CD14-positive monocyte (primary cell): ENCODE results near the gene AP4S1. TPM values are rescaled to one million over a fixed set of nuclear protein-coding genes. Genes with fewer than 3 reads are reported as not detected.
A peak's percentile ranks its signal among the peaks of the same experiment; 100 is the strongest.
"Not testable (repeated sequence)": the region's sequence is repeated elsewhere in the genome, so short reads cannot be mapped to it uniquely, and the experiment has no call there.

Experiments used
- DNase-seq, 3 donors: peaks; one replicate each; pipeline ENCODE4 v3.0.0-alpha.2; 2011 to 2022
- H2AFZ ChIP-seq: 2 replicates; pipeline ENCODE4 v1.6.0; 2012; ENCODE audit warnings: mild to moderate bottlenecking, low read depth, low read length, inconsistent platforms; ENCODE audit not compliant: insufficient read depth, poor library complexity, severe bottlenecking
- H3K27ac ChIP-seq, 2 donors: 1 replicate in 1 of 2; 2 replicates in 1 of 2; pipeline ENCODE4 v1.5.1; 2012 to 2013; ENCODE audit warnings: low read length in 2 of 2, control low read depth in 1 of 2, inconsistent platforms in 1 of 2, low read depth in 1 of 2, mild to moderate bottlenecking in 1 of 2
- H3K27me3 ChIP-seq, 2 donors: one replicate each; pipeline versions ENCODE4 v1.6.0 to v1.6.1; 2011 to 2013; ENCODE audit warnings: low read length in 2 of 2; ENCODE audit not compliant: control insufficient read depth in 2 of 2, insufficient read depth in 2 of 2
- H3K36me3 ChIP-seq, 2 donors: replicated peaks in 1 of 2; 1 replicate in 1 of 2; 2 replicates in 1 of 2; pipeline versions ENCODE4 v1.5.1 to v1.6.1; 2012 to 2013; ENCODE audit warnings: low read length in 2 of 2, control low read depth in 1 of 2, inconsistent platforms in 1 of 2, mild to moderate bottlenecking in 1 of 2; ENCODE audit not compliant: insufficient read depth in 2 of 2, control insufficient read depth in 1 of 2
- H3K4me1 ChIP-seq, 2 donors: 1 replicate in 1 of 2; 2 replicates in 1 of 2; pipeline versions ENCODE4 v1.5.1 to v1.6.1; 2012 to 2013; ENCODE audit warnings: low read length in 2 of 2, control low read depth in 1 of 2, inconsistent platforms in 1 of 2, mild to moderate bottlenecking in 1 of 2, moderate library complexity in 1 of 2; ENCODE audit not compliant: insufficient read depth in 2 of 2, control insufficient read depth in 1 of 2
- H3K4me2 ChIP-seq: replicated peaks from 2 replicates; pipeline ENCODE3; 2012; ENCODE audit warnings: low read length, moderate library complexity, mild to moderate bottlenecking; ENCODE audit not compliant: poor library complexity, severe bottlenecking; ENCODE audit errors: extremely low read depth
- H3K4me3 ChIP-seq, 3 experiments: fragments of 200-600 bp in 1 of 3; sonication (generic) in 1 of 3; replicated peaks in 1 of 3; 1 replicate in 2 of 3; 2 replicates in 1 of 3; pipeline ENCODE4 v1.5.1; 2011 to 2013; ENCODE audit warnings: low read length in 3 of 3, mild to moderate bottlenecking in 3 of 3, control low read depth in 2 of 3, low read depth in 2 of 3, inconsistent platforms in 1 of 3, moderate library complexity in 1 of 3
- H3K79me2 ChIP-seq: 2 replicates; pipeline ENCODE4 v1.6.0; 2012; ENCODE audit warnings: mild to moderate bottlenecking, control low read depth, inconsistent platforms, low read length, moderate library complexity; ENCODE audit not compliant: insufficient read depth
- H3K9ac ChIP-seq: 2 replicates; pipeline ENCODE4 v1.6.0; 2017; ENCODE audit warnings: low read length, mild to moderate bottlenecking; ENCODE audit not compliant: insufficient read depth, poor library complexity, severe bottlenecking
- H3K9me3 ChIP-seq, 2 donors: replicated peaks in 1 of 2; 1 replicate in 1 of 2; 2 replicates in 1 of 2; pipeline versions ENCODE4 v1.5.1 to v1.6.1; 2012 to 2013; ENCODE audit warnings: low read length in 2 of 2, control low read depth in 1 of 2; ENCODE audit not compliant: control insufficient read depth in 1 of 2, insufficient read depth in 1 of 2
- H4K20me1 ChIP-seq: 2 replicates; pipeline ENCODE4 v1.6.0; 2012; ENCODE audit warnings: mild to moderate bottlenecking, low read length, control low read depth, moderate library complexity; ENCODE audit not compliant: insufficient read depth
- H3K27ac Mint-ChIP-seq, 7 donors: one replicate each; pipeline ENCODE4 v1.8.0; 2020; ENCODE audit warnings: mild to moderate bottlenecking in 7 of 7, mixed read lengths in 7 of 7, moderate library complexity in 6 of 7, inconsistent platforms in 2 of 7
- H3K27me3 Mint-ChIP-seq, 3 donors: one replicate each; pipeline ENCODE4 v1.8.0; 2021 to 2022; ENCODE audit warnings: low read depth in 3 of 3, mild to moderate bottlenecking in 3 of 3, mixed read lengths in 3 of 3, moderate library complexity in 3 of 3, inconsistent platforms in 1 of 3
- H3K36me3 Mint-ChIP-seq, 2 donors: one replicate each; pipeline ENCODE4 v1.8.0; 2020; ENCODE audit warnings: mixed read lengths in 2 of 2, inconsistent platforms in 1 of 2, mild to moderate bottlenecking in 1 of 2
- H3K4me1 Mint-ChIP-seq: one replicate; pipeline ENCODE4 v1.8.0; 2020; ENCODE audit warnings: mild to moderate bottlenecking, mixed read lengths
- H3K4me3 Mint-ChIP-seq, 2 donors: one replicate each; pipeline ENCODE4 v1.8.0; 2020; ENCODE audit warnings: mild to moderate bottlenecking in 2 of 2, mixed read lengths in 2 of 2, moderate library complexity in 1 of 2
- H3K9me3 Mint-ChIP-seq, 7 donors: one replicate each; pipeline ENCODE4 v1.8.0; 2020 to 2022; ENCODE audit warnings: mixed read lengths in 7 of 7, mild to moderate bottlenecking in 6 of 7, moderate library complexity in 6 of 7, inconsistent platforms in 2 of 7
- CTCF ChIP-seq: fragments of 200-600 bp; IDR thresholded peaks from one replicate; pipeline ENCODE4 v1.8.0; 2022; ENCODE audit warnings: antibody characterized with exemption, mild to moderate bottlenecking
- WGBS: methylation state at CpG from one replicate; pipeline ENCODE4 v1.1.5; 2013; ENCODE audit warnings: missing lambda C conversion rate; ENCODE audit not compliant: insufficient coverage; 5-methylcytosine and 5-hydroxymethylcytosine counted together
- intact Hi-C, 2 donors: fragments of 100-400 bp; cut with micrococcal nuclease; formaldehyde crosslinking; loops; one replicate each; pipeline versions ENCODE4 v1.15.0 to v1.15.1; 2023
- polyA plus RNA-seq, 3 donors: library from polyadenylated mRNA; depleted of rRNA in 1 of 3; unstranded in 2 of 3; stranded (reverse) in 1 of 3; fragments of 300-500 nt in 2 of 3; fragments of >200 nt in 1 of 3; fragmentation: Illumina TruSeq in 2 of 3; gene quantifications; 1 replicate in 2 of 3; 2 replicates in 1 of 3; pipeline ENCODE4 v1.2.3, GENCODE V29; 2012 to 2021

Gene AP4S1
- polyA plus RNA-seq, 3 donors, result 1.7 to 5.1 (median 2.8) TPM

GRCh38 chr14:30980106-30980704, 45.2 kb upstream of the AP4S1 start:
- intact Hi-C loops, result loop anchor here in 1 of 2 donors (10.0 kb wide), 1 partner anchor 55 kb away; no protein-coding TSS in a partner anchor
- not testable (repeated sequence) for H3K36me3 ChIP-seq, H3K36me3 Mint-ChIP-seq, H2AFZ ChIP-seq, H3K4me2 ChIP-seq, H3K9me3 Mint-ChIP-seq, H3K4me3 Mint-ChIP-seq, H3K9ac ChIP-seq, H3K27ac ChIP-seq, H3K4me3 ChIP-seq, H3K27me3 Mint-ChIP-seq, H3K9me3 ChIP-seq, H3K27me3 ChIP-seq
- H4K20me1 ChIP-seq, result peaks cover 71% of the 10 kb centered on the region
- H3K4me1 ChIP-seq, result peaks cover 3 to 17% of the 10 kb centered on the region in 2 donors
- 40% methylated on average over 2 of the region's 13 CpGs for WGBS
- Mint-ChIP-seq H3K27ac (peak overlapping the region in 5 of 7 donors; percentile 20 to 68 (median 63)), H3K4me1 (peaks cover 21% of the 10 kb centered on the region)
- peak; percentile 65 for TF ChIP-seq CTCF
- DNase-seq, result peak; percentile 50 to 66 (median 55)
- peaks cover 87% of the 10 kb centered on the region for H3K79me2 ChIP-seq

GRCh38 chr14:30980980-30981379, 44.5 kb upstream of the AP4S1 start:
- no peak overlapping the region for H3K4me2 ChIP-seq
- no peak overlapping the region for H3K9ac ChIP-seq
- no peak overlapping the region for H3K4me3 ChIP-seq
- Mint-ChIP-seq H3K9me3 (no peaks in the 10 kb centered on the region), H3K27ac (peak overlapping the region in 5 of 7 donors; percentile 9 to 82 (median 53)), H3K4me3 (no peak overlapping the region), H3K4me1 (peaks cover 15% of the 10 kb centered on the region), H3K36me3 (peaks cover 0 to 9% of the 10 kb centered on the region in 2 donors), H3K27me3 (no peaks in the 10 kb centered on the region)
- peak overlapping the region in 1 of 2 donors; percentile 14 for H3K27ac ChIP-seq
- no peaks in the 10 kb centered on the region for H3K9me3 ChIP-seq
- no peak for TF ChIP-seq CTCF
- peaks cover 65% of the 10 kb centered on the region for H4K20me1 ChIP-seq
- H2AFZ ChIP-seq, result no peak overlapping the region
- H3K27me3 ChIP-seq, result no peaks in the 10 kb centered on the region
- DNase-seq, result no peak
- H3K79me2 ChIP-seq, result peaks cover 85% of the 10 kb centered on the region
- intact Hi-C loops, result loop anchor here in 1 of 2 donors (10.0 kb wide), 1 partner anchor 54 kb away; no protein-coding TSS in a partner anchor
- no peaks in the 10 kb centered on the region for H3K36me3 ChIP-seq
- WGBS, result no CpG with 5 or more reads among the region's 3 CpGs
- H3K4me1 ChIP-seq, result peaks cover 3 to 12% of the 10 kb centered on the region in 2 donors
